GM19238 (cell line): ENCODE data around the gene TOMM40L.
"Not testable (repeated sequence)": the region's sequence is repeated elsewhere in the genome, so short reads cannot be mapped to it uniquely, and the experiment has no call there.

Experiments
- DNase-seq: peaks from one replicate; pipeline ENCODE4 v3.0.0; 2011; ENCODE audit warnings: low spot score; ENCODE audit not compliant: insufficient read length

The TOMM40L gene

DNA sequence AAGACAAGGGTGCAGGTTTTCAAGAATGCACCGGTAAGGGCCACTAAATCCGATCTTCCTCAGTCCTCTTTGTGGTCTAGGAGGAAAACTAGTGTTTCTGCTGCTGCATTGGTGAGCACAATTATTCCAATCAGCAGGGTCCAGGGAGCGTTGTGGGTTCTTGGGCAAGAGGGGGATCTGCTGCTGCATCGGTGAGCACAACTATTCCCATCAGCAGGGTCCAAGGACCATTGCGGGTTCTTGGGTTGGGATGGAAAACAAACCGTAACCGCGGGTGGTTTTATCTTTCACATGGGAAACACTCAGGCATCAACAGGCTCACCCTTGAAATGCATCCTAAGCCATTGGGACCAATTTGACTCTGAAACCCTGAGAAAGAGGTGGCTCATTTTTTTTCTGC, 25.7 kb downstream of the TOMM40L start:
- DNase-seq = no peak

DNA sequence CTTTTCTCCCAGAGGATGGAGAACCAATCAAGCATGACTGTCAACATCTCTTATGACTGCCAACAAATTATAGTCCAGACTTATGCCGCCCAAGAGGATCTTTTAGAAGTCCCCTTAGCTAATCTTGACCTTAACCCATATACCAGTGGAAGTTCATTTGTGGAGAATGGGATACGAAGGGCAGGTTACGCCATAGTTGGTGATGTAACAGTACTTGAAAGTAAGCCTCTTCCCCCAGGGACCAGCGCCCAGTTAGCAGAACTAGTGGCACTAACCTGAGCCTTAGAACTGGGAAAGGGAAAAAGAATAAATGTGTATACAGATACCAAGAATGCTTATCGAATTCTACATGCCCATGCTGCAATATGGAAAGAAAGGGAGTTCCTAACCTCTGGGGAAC, 29.4 kb downstream of the TOMM40L start:
- DNase-seq = not testable (repeated sequence)

DNA sequence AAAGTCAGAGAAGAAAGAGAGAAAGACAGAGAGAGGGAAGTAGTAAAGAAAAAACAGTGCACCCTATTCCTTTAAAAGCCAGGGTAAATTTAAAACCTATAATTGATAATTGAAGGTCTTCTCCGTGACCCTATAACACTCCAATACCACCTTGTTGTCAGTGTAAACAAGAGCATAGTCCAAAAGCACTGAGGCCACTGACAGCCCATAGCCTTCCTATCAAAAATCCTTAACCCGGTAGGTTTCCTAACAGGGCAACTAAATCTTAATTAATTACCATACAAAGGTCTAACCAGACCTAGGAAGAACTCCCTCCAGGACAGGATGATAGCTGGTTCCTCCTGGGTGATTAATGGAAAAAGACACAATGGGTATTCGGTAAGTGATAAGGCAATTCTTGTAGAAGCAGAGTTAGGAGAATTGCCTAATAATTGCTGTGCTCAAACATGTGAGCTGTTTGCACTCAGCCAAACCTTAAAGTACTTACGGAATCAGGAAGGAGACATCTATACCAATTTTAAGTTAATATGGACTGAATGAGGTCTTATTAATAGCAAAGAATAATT, 30.2 kb downstream of the TOMM40L start:
- DNase-seq = not testable (repeated sequence)

DNA sequence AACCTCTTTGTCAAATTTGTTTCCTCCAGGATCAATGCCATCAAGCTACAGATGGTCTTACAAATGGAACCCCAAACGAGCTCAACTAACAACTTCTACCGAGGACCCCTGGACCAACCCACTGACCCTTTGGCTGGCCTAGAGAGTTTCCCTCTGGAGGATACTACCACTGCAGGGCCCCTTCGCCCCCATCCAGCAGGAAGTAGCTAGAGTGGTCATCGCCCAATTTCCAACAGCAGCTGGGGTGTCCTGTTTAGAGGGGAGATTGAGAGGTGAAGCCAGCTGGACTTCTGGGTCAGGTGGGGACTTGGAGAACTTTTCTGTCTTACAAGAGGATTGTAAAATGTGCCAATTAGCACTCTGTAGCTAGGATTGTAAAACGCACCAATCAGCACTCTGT, 31.2 kb downstream of the TOMM40L start:
- not testable (repeated sequence) for DNase-seq

DNA sequence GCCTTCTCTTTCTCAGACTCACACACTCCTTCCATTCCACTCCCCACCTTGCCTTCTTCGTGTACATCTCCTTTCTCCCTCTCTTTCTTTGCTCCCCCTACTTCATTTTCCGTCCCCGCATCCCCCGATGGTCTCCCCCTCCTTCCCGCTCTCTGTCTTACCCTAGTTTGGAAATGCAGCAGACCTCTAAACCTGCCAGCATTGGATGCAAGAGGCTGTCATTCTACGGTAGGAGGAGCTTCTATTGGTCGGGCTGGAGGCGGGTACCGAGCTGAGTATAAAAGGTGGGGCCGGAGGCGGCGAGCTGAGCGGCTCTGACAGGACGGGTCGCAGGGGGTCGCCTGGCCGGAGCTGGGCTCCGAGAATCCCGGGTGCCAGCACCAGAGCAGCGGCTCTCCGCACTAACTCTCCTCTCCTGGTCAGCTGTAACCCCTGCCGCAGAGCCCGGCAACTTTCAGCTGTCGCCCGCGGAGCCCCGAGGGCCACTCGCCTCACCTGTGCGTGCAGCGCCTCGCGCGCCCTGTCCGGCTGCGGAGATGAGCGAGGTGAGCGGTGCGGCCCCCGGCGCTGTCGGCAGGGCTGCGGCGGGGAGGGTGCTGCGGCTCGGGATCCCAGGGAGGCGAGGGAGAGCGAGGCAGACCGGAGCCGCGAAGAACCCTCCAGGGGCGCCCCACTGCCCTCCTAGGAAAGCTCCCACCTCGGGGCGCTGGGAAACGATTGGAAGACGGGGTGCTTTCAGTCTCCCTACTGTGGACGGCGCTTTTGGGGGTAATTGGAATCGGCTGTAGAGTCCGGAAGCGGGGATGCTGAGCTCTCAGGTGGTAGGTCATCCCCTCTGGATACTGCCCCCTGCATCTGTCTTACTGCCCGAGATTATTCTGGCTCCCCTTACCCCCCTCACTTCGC, 32.8 kb downstream of the TOMM40L start, which contains the start of gene PCP4L1:
Gene PCP4L1, plus strand, starts transcription at position 307 of the 906 bp plus-strand sequence. Its CDS starts 230 bp downstream, at position 537.
- peak; percentile 64 for DNase-seq

DNA sequence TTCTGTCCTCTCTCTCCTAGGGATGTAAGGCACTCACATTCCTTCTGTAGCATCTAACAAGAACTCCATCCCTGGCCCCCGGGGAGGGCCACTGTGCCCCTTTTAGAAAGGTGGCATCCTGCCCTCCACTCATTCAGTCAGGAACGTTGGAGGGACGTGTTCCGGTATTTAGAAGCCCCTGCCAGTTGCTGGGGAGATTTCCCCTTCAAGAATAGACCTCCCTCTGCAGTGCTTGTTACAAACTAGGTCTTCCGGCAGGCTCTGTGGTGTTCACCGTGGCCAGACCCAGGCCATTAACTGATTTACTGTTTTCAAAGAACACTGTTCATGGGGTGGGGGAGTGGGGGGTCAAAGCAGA, 33.5 kb downstream of the TOMM40L start:
- DNase-seq = no peak

DNA sequence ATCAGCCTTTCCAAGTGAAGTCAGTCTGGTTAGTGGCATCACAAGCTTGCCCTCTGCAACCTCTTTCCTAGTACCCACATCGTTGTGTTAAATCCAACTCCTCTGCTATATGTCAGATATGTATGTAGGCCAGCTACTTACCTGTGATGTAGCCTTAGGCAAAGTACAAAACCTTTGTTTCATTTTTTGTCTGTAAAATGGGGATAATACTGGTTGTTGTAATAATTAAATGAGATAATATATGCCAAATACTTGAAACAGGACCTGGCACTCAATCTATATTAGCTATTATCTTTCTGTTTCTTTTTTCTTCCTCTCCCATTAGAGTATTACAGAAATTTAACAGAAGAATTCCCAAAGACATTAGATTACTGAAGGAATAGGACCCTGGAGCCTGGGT, 33.9 kb downstream of the TOMM40L start:
- DNase-seq = no peak

DNA sequence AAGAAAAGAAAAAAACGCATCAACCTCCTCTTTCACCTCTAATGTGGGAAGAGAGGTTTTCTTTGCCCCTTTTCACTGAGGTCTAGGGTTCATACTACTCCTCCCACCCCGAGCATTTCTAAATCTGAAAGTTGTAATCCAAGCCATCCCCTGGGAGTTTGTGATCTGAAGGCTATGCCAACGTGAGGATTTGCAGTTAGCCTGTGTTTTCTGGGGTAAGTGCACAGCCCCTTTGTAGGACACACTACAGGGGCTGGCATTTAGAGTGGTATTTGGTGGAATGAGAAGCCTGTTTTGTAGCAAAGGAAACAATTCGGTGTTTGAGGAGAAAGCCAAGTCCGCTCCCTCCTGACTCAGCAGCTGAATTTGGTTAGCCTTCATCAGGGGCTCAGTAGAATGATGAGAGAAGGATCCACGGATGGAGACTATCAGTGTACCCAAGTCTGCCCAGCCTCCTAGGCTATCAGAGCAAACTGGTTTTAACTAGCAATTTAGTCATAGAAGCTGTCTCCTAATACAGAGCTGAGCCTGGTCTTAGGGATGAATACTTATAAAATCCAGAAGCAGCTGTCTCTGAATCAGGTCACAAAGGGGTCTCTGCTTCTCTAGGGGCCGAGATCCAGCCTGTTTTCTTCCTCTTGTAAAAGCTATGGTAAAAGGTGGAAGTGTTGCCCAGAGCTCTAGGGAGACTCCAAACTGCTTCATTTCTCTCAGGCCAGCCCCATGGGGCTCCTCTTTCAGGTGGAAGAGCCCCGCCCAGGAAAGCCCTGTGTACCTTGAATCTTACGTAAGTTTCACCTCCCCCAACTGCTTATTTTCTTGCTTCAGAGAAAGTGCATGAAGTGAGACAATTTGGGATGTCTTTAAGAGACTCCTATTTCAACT, 34.8 kb downstream of the TOMM40L start:
- DNase-seq = no peak

DNA sequence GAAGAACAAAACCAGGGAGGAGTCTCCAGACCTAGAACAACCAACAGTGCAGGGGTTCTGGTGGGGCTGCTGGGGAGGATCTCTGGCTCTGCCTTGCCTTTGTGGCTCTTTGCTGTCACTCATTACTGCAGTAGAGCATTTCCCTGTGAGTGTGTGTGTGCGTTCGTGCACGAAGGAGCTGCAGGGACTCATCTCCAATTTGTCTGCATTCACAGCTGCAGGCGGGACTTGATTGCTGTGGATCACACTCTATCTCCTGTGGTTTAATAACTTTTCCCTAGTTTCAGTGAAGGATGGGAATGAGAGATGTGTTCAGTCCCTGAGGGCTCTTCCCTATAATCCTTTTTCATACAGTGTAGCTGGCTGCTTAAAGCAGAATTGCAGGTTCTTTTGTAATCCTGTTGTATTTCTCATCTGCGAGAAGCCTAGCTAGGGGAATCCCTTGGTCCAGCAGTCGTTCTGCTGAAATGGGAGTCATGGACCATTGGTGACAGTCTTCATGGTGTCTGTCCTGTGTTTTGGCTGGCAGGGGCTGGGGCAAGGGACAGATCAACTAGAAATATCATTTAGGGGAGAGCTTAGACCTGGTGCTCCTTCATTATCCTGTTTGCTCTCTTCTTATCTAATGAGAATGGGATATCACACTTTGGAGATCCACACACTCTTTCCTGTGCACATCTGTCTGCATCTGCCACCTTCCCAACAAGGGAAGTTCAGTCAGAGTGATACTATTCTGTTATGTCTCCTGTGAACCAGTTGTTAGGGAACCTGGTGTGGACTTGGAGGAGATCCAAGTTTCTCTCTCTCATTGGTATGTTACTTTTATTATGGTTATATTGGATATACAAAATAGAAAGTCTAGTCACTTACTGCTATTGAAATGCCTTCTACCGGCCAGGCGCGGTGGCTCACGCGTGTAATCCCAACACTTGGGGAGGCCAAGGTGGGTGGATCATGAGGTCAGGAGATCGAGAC, 35.7 kb downstream of the TOMM40L start:
- no peak for DNase-seq

DNA sequence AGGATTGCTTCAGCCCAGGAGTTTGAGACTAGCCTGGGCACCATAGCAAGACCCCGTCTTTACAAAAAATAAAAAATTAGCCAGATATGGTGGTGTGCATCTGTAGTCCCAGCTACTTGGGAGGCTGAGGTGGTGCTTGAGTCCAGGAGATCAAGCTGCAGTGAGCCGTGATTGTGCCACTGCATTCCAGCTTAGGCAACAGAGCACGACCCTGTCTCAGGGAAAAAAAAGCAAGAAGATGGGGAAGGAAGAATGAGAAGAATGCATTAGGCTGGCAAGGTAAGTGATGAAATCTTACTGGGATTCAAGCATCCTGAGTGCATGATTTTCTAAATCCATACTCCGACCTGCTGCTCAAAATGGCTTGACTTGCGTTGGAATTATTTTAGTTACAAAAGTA, 39.4 kb downstream of the TOMM40L start:
- no peak for DNase-seq

DNA sequence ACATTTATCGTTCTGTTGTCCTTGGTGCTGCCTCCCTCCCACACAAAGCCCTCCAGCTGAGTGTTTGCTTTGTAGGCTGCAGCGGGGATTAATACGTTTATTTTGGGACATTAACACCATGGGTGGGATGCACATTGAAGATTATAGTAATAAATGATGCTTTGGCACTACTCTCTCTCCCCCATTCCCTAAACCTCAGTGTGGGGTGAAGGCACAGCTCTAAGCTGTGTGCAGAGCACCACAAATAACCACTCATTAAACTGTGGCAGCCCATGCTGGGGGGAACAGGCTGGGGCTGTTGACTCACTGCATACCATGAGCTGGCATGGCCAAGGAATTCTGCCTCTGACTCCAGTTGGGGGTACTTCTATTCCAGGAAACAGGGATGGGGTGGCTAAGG, 40.3 kb downstream of the TOMM40L start:
- no peak for DNase-seq

DNA sequence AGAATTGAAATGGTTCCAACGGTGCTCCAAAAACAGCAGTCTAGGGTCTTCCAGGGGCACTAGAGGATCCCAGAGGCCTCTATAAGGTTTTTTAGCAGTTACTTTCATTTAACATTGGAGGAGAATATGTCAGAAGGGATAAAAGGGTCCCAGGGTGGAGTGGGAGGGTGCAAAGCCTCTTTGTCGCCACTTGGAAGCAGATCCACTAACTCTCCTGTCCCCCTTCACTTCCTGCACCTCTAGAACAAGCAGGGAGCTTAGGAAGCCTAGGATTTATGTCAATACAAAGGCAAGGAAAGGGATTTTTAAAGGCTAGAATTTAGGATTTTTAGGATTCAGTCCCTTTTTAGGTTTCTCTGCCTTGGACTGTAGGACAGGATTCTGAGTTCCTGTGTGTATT, 41.0 kb downstream of the TOMM40L start:
- no peak for DNase-seq

DNA sequence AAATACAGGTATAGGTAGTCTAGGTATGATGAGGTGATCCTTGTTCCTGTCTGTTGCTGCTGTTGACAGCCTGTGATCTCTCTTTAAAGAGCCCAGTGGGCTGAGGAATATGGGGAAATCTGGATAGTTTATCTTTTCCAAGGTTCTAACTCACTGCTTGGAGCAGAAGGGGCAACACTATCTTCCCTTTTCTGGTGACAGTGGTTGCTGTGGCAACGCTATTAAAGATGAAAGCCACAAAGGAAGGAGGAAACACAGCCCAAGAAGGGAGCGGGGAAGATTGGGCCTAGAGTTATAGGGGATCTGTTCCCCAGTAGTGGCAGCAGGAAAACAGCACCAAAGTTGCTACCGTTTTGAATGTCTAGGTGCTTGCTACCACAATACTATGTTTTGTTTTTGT, 41.5 kb downstream of the TOMM40L start:
- DNase-seq = no peak

DNA sequence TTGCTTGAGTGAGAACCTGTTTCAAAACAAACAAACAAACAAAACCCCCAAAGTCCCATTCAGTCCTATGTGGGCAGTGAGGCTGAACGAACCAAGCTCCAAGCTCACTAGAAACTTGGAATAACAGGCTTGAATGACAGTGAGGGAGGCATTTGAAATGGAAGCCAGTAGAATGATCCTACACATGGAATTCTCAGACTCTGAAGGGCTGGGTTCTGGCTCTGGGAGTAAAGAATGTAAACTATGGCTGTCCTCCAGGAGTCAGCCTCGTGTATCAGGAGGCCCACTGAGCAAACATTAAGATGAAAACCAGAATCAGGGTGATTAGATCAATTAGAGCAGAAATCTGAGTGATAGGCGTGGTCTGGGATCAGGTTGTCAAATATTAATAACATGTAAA, 47.5 kb downstream of the TOMM40L start:
- DNase-seq = no peak

DNA sequence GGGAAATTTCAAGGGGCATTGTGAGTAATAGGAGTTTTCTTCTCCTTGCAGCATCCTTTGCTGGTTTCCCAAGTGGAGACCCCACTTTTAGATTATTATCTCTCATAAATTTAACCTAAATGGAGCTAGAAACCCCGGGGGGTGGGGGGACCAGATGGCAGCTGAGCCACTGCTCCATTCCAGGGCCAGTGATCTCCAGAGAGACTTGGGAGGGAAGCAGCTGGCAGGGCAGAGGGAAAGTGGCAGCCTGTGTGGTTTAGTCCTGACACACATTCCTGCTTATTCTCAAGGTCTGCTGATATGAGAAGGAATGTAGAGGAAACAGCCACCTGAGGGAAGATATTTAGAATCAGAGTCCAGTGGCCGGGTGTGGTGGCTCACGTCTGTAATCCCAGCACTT, 49.0 kb downstream of the TOMM40L start:
- no peak for DNase-seq
